ENCODE measurements around the gene PRKCA. TPM values are rescaled to one million over a fixed set of nuclear protein-coding genes. Genes with fewer than 3 reads are reported as not detected.

Gene PRKCA
- total RNA-seq, 1 donor from 2014 or later = 29.0 TPM

DNA sequence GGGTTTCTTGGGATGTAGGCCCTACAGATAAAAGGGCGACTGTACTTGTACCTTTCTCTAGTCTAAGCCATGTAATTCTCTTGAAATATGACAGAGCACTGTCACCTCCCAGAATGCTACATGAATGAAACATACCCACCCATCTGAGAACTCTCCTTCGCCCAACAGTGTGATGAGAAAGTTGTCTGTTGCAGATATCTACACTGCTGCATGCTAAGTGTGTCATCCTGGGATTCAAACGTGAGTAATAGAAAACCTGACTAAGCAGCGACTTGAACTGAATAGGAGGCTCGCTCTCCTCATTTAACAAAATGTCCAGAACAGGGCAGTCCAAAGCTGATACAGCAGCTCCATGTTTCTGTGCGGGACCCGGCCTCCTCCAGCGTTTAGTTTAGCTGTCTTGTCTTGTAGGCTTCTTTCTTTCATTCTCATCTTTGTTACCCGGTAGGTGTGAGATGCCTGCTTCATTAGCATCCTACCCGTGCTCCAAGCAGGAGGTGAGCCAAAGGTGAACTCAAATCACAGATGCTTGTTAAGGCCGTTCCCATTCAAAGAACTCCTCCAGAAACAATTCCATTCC is 211.9 kb downstream of the PRKCA start:
- TF ChIP-seq, protein P1, sequence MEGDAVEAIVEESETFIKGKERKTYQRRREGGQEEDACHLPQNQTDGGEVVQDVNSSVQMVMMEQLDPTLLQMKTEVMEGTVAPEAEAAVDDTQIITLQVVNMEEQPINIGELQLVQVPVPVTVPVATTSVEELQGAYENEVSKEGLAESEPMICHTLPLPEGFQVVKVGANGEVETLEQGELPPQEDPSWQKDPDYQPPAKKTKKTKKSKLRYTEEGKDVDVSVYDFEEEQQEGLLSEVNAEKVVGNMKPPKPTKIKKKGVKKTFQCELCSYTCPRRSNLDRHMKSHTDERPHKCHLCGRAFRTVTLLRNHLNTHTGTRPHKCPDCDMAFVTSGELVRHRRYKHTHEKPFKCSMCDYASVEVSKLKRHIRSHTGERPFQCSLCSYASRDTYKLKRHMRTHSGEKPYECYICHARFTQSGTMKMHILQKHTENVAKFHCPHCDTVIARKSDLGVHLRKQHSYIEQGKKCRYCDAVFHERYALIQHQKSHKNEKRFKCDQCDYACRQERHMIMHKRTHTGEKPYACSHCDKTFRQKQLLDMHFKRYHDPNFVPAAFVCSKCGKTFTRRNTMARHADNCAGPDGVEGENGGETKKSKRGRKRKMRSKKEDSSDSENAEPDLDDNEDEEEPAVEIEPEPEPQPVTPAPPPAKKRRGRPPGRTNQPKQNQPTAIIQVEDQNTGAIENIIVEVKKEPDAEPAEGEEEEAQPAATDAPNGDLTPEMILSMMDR (IDR thresholded peaks at IDR 0.05) = no peak
- no peak overlapping the region for H3K27ac ChIP-seq
- DNase-seq = no peak
- ATAC-seq = no peak
- H3K4me3 ChIP-seq = no peak overlapping the region
- intact Hi-C loops (cut with DNase I) = no loop called here
- H3K4me1 ChIP-seq = no peaks in the 10 kb centered on the region
- H3K9me3 ChIP-seq = no peaks in the 10 kb centered on the region
- H3K27me3 ChIP-seq (ENCODE audit: low read depth) = no peaks in the 10 kb centered on the region
- no peaks in the 10 kb centered on the region for H3K36me3 ChIP-seq

DNA sequence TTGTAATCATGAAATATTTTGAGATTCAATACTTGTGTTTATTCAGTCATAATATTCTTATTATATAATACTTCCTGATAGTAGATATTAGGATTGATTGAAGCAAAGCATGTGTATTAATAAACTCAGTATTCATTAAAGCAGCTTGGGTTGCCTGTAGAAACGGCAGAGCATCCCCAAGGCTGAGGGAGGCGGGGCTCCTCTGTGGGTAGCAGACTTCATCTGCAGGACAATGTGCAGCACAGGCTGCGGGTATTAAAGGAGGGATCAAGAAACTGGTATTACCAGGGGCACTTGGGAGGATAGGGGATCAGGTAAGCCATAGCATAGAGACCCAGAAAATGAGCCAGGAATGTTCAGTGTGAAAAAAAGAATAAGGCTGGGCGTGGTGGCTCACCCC is 213.6 kb downstream of the PRKCA start:
- intact Hi-C loops (cut with DNase I) = no loop called here
- H3K27ac ChIP-seq = no peak overlapping the region
- H3K9me3 ChIP-seq = no peaks in the 10 kb centered on the region
- TF ChIP-seq, protein P1 (IDR thresholded peaks at IDR 0.05) = no peak
- no peak overlapping the region for H3K4me3 ChIP-seq
- no peak for ATAC-seq
- no peaks in the 10 kb centered on the region for H3K27me3 ChIP-seq (ENCODE audit: low read depth)
- no peaks in the 10 kb centered on the region for H3K4me1 ChIP-seq
- no peak for DNase-seq
- H3K36me3 ChIP-seq = no peaks in the 10 kb centered on the region

DNA sequence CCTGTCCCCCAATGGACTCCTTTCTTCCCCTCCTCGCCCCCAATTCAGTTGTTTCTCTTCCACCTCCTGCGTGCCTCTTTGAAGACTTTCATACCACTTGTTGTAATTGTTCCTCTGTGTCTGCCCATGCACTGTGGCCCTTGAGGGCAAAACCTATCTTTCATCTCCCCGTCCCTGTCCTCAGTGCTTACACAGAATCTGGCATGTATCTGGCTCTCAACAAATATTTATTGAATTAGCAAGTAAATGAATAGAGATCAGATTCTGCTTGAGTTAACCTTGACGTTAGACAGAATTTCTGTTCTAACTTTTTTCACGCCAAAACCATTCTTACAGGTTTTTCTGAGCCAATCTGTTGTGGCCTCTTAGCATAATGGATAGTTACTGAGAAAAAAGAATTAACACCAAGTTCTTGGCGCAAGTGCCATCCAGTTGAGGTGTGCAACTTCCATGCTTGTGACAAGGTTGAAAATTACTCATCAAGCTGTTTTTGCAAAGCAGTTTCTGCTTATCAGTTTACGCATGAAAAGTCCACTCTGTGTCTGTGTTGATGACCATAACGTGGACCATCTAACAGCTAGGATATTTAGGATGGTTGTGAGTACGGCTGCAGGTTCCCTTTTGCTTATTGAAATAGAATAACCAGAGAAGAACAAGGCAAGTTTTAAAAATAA is 215.1 kb downstream of the PRKCA start:
- Histone ChIP-seq H3K4me3 (no peak overlapping the region), H3K36me3 (no peaks in the 10 kb centered on the region), H3K27me3 (ENCODE audit: low read depth) (no peaks in the 10 kb centered on the region), H3K4me1 (no peaks in the 10 kb centered on the region), H3K27ac (no peak overlapping the region), H3K9me3 (no peaks in the 10 kb centered on the region)
- no peak for ATAC-seq
- intact Hi-C loops (cut with DNase I) = no loop called here
- no peak for DNase-seq
- TF ChIP-seq, protein P1 (IDR thresholded peaks at IDR 0.05) = no peak

DNA sequence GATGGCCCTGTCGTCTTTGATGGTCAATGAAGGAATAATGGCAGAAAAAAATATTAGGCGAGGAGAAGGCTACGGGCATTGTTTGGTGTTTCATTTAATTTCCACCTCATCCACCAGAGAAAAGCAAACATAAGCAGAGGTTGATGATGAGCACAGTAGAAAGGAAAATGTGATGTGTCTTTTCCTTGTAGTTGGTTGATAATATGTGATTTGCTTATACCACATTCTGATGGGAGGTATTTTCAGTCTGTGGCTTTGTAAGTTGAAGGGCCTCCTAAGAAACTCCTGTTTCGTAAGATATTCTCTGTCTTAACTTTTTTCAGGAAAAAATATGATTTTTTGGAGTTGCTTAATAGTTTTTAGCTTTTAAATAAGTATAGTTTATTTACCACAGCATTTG is 215.7 kb downstream of the PRKCA start:
- DNase-seq = no peak
- Histone ChIP-seq H3K4me1 (no peaks in the 10 kb centered on the region), H3K4me3 (no peak overlapping the region), H3K27ac (no peak overlapping the region), H3K27me3 (ENCODE audit: low read depth) (no peaks in the 10 kb centered on the region), H3K36me3 (no peaks in the 10 kb centered on the region), H3K9me3 (no peaks in the 10 kb centered on the region)
- no peak for ATAC-seq
- intact Hi-C loops (cut with DNase I) = no loop called here
- TF ChIP-seq, protein P1 (IDR thresholded peaks at IDR 0.05) = no peak

DNA sequence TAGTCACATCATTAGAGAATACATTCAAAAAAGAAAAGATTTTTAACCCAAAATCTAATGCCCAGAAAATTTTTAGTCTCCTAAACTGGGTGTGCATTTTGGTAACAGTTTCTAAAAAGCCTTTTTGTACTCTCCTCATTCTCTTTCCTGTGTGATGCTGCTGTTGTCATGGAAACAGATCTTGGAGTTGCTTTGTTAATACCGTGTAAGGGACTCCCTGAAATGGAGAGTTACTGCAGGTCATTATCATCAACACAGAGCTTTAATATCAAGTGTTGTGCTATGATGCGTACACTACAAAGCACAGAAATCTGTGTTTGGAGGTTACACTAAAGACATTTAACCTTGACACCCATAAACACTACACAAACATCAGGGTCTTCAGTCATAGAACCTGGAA is 216.3 kb downstream of the PRKCA start:
- no peaks in the 10 kb centered on the region for H3K27me3 ChIP-seq (ENCODE audit: low read depth)
- H3K27ac ChIP-seq = no peak overlapping the region
- H3K4me1 ChIP-seq = no peaks in the 10 kb centered on the region
- no peaks in the 10 kb centered on the region for H3K9me3 ChIP-seq
- no peaks in the 10 kb centered on the region for H3K36me3 ChIP-seq
- intact Hi-C loops (cut with DNase I) = no loop called here
- TF ChIP-seq, protein P1 (IDR thresholded peaks at IDR 0.05) = no peak
- ATAC-seq (no peak), DNase-seq (no peak)
- H3K4me3 ChIP-seq = no peak overlapping the region
